UCSD-AML1 (cell line): Measurements from ENCODE around the gene ADAP1.
A peak's percentile ranks its signal among the peaks of the same experiment; 100 is the strongest.
"Not testable (repeated sequence)": the region's sequence is repeated elsewhere in the genome, so short reads cannot be mapped to it uniquely, and the experiment has no call there.

ENCODE experiments used
- DNase-seq: peaks from one replicate; lab custom pipeline; 2025; ENCODE audit not compliant: unreplicated experiment; lab: John Stamatoyannopoulos, UW

ADAP1 gene

GRCh38 chr7:975702-976473, 21.4 kb upstream of the ADAP1 start:
- DNase-seq = no peak

- DNase-seq = peak; percentile 77
Measured at GRCh38 chr7:974820-975681, 20.6 kb upstream of the ADAP1 start, which contains the start of gene COX19. COX19 (minus strand) TSS chr7:975549; CDS start chr7:975509, 40 bp downstream.

GRCh38 chr7:974172-974571, 19.7 kb upstream of the ADAP1 start:
- DNase-seq = no peak

GRCh38 chr7:973312-973711, 18.8 kb upstream of the ADAP1 start:
- no peak for DNase-seq

- no peak for DNase-seq
Measured at GRCh38 chr7:972676-973309, 18.3 kb upstream of the ADAP1 start.

GRCh38 chr7:972110-972509, 17.6 kb upstream of the ADAP1 start:
- no peak for DNase-seq

GRCh38 chr7:970744-971143, 16.3 kb upstream of the ADAP1 start:
- no peak for DNase-seq

GRCh38 chr7:969403-969802, 14.9 kb upstream of the ADAP1 start:
- DNase-seq = no peak

GRCh38 chr7:968205-969105, 14.0 kb upstream of the ADAP1 start:
- no peak for DNase-seq

- DNase-seq = no peak
Measured at GRCh38 chr7:967361-968082, 13.0 kb upstream of the ADAP1 start.

GRCh38 chr7:966291-967069, 12.0 kb upstream of the ADAP1 start:
- no peak for DNase-seq

- no peak for DNase-seq
Measured at GRCh38 chr7:964401-965231, 10.1 kb upstream of the ADAP1 start.

GRCh38 chr7:963236-964078, 9.0 kb upstream of the ADAP1 start:
- DNase-seq = no peak

GRCh38 chr7:962401-963081, 8.1 kb upstream of the ADAP1 start:
- DNase-seq = no peak

- DNase-seq = no peak
Measured at GRCh38 chr7:961546-962400, 7.3 kb upstream of the ADAP1 start.

- not testable (repeated sequence) for DNase-seq
Measured at GRCh38 chr7:960972-961371, 6.5 kb upstream of the ADAP1 start.
